Sigmoid colon (tissue), 4 donors: ENCODE results near the gene FXYD3.

Source experiments
- EP300 ChIP-seq, 4 donors: sonication (generic); formaldehyde crosslinking; IDR thresholded peaks; one replicate each; pipeline ENCODE4 v1.6.1; 2017; ENCODE audit warnings: antibody characterized with exemption in 4 of 4
- TF ChIP-seq, protein P1 (sequence below), 4 experiments: fragments of 450-650 bp in 3 of 4; fragments of 200-600 bp in 1 of 4; IDR thresholded peaks; one replicate each; pipeline ENCODE4 v1.5.1; 2016 to 2019; ENCODE audit warnings: antibody characterized with exemption in 4 of 4, mild to moderate bottlenecking in 3 of 4, moderate library complexity in 2 of 4

- TF ChIP-seq EP300 (IDR thresholded peaks at IDR 0.05), result no peak
- TF ChIP-seq, protein P1, sequence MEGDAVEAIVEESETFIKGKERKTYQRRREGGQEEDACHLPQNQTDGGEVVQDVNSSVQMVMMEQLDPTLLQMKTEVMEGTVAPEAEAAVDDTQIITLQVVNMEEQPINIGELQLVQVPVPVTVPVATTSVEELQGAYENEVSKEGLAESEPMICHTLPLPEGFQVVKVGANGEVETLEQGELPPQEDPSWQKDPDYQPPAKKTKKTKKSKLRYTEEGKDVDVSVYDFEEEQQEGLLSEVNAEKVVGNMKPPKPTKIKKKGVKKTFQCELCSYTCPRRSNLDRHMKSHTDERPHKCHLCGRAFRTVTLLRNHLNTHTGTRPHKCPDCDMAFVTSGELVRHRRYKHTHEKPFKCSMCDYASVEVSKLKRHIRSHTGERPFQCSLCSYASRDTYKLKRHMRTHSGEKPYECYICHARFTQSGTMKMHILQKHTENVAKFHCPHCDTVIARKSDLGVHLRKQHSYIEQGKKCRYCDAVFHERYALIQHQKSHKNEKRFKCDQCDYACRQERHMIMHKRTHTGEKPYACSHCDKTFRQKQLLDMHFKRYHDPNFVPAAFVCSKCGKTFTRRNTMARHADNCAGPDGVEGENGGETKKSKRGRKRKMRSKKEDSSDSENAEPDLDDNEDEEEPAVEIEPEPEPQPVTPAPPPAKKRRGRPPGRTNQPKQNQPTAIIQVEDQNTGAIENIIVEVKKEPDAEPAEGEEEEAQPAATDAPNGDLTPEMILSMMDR (IDR thresholded peaks at IDR 0.05), result no peak
Observed at GRCh38 chr19:35151273-35152065, 35.8 kb downstream of the FXYD3 start.
